Mucosa of gallbladder (tissue), 1 donor: ENCODE data around the gene SNAPC4. TPM values are rescaled to one million over a fixed set of nuclear protein-coding genes. Genes with fewer than 3 reads are reported as not detected.
"Not testable (repeated sequence)": the region's sequence is repeated elsewhere in the genome, so short reads cannot be mapped to it uniquely, and the experiment has no call there.

Experiments used
- DNase-seq: peaks from one replicate; pipeline ENCODE4 v3.0.0-alpha.2; 2020; ENCODE audit warnings: low spot score
- total RNA-seq: library from RNA; stranded (reverse); gene quantifications from one replicate; pipeline ENCODE4 v1.2.1, GENCODE V29; 2021
- donor health status: DM: no; HTN: no; CAD: no.

SNAPC4 gene
- total RNA-seq, 1 donor from 2014 or later: 9.1 TPM

GRCh38 chr9:136358016-136358415 lies 42.0 kb downstream of the SNAPC4 start:
- DNase-seq: no peak

- DNase-seq: no peak
Measured at GRCh38 chr9:136357202-136357725, 42.7 kb downstream of the SNAPC4 start.

- DNase-seq: no peak
Measured at GRCh38 chr9:136355616-136356557, 44.1 kb downstream of the SNAPC4 start.

DNA sequence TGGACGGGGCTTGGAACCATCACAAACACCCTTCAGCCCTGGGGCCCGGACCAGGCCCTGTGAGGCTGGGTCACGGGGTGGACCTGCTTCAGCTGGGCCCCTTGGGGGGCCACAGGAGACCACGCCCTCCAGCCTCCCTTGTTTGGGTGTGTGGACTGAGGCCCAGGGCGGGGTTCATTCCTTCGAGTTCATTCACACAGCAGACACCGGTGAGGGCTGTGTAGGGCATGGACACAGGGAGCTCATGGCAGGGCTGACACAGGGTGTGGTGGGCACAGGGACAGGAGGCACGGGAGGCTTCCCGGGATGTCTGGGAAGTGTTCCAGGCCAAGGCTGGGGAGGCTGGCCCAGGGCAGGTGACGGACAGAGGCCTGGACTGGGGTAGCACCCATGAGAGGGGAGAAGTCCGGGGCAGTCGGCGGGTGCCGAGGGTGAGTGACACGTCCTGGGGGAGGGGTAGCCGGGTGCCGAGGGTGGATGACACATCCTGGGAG lies 45.3 kb downstream of the SNAPC4 start:
- DNase-seq: peak; percentile 46

DNA sequence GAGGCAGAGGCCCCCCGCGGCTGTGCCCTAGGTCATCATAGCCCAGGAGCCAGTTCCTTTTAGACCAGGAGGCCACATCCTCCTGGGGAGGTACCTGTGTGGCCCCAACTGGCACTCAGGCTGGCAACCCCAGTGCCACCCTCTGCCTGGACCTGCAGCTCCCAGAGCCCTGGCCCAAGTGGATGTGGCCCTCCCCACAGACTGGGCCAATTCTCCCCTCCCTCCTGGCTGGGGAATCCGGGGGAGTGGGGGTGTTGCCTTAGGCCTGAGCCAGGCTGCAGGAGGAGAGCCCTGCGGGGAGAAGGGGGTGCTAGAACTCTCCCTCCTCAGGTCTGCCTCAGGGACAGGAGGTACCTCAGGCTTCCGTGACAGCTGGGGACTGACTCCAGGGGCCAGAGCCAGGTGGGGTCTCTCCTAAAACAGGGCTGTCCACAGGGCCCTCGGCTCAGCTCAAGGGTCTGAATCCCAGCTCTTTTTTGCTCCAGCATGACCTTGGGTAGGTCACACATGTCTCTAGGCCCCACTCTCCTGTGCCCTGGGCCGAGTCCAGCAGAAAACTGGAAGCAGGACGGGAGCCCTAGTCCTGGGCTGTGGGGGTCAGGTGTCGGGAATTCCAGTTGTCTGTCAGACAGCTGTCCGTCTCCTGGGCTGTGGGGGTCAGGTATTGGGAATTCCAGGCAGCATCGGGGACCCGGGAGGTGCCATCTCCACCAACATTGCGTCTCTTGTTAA lies 46.0 kb downstream of the SNAPC4 start:
- no peak for DNase-seq

DNA sequence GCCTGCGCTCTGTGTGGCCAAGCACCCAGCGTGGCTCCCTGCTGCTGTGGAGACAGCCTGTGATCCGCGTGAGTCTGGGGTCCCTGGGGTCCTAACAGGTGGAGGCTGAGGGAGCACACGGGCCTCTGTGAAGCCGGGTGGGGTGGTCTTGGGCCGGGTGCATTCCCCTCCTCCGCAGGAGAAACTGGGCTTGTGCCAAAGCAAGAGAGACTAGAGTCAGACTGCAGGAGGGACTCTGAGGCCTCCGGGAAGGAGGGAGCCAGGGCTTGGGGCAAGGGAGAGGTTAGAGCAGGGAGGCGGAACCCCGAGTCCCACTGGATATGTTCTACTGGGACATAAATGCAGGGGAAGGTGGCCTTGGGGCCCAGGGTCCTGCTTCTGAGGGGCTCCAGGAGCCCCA lies 46.9 kb downstream of the SNAPC4 start:
- no peak for DNase-seq

DNA sequence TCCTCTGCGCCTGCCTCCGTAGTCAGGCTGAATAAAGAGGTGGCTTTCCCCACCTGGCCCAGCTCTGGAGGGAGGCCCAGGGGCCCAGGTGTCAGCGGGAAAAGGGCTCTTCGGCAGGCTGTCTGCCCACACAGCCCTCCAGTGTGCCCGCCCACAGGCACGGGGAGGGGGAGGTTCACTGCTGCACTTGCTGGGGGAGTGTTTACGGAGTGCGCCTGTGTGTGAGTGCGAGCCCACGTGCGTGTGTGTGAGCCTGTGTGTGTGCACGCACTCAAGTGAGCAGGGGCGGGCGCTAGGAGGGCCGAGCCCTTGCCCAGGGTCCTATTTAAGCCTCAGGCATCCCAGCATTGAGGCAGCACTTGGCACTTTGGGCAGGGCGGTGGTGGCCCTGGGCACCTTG lies 47.3 kb downstream of the SNAPC4 start:
- no peak for DNase-seq

DNA sequence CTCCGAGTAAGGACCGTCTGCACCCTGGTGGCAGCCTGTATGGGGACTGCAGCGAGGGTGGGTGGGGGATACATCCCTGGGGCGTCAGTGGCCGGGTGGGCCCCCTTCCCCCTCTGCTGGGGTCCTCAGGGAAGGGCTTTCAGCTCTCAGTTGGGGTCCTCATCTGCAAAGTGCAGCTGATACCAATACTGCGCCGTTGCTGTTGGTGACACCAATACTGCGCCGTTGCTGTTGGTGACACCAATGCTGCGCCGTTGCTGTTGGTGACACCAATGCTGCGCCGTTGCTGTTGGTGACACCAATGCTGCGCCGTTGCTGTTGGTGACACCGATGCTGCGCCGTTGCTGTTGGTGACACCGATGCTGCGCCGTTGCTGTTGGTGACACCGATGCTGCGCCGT lies 48.1 kb downstream of the SNAPC4 start:
- DNase-seq: not testable (repeated sequence)

DNA sequence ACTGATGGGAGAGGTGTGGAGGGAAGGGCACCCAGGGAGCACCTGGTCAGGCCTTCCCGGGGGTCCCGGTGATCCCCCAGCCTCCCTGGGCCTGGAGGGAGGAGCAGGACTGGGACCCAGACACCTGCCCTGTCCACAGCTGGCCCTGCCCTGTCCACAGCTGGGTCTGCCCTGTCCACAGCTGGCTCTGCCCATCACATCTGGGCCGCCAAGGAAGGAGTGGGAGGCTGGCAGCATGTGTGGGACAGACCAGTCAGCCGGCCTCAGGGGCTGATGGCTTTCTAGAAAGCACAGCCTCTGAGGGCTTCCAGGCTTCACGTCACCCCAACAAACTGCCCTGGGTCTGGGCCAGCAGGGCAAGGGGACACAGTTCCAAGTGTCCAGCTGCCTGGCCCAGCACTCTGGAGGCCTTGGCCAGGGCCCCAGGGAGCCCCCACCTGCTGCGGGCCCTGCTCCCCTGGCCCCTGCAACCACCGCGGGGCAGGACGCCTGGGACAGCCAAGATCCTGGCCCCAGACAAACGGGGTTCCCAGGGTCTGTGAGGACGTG lies 48.6 kb downstream of the SNAPC4 start:
- DNase-seq: no peak

Other genes with a start within 250 kb of the SNAPC4 start
- gene LHX3, start 195.0 kb downstream of the SNAPC4 start, total RNA-seq: not detected
- gene QSOX2, start 154.4 kb downstream of the SNAPC4 start, total RNA-seq: 8.4 TPM
- 1.8 TPM for gene CCDC187, start 96.1 kb downstream of the SNAPC4 start, total RNA-seq
- 24.6 TPM for gene GPSM1, start 72.6 kb downstream of the SNAPC4 start, total RNA-seq
- 16.4 TPM for gene DNLZ, start 36.4 kb downstream of the SNAPC4 start, total RNA-seq
- 8.2 TPM for gene CARD9, start 26.5 kb downstream of the SNAPC4 start, total RNA-seq
- gene ENTR1, start 10.4 kb upstream of the SNAPC4 start, total RNA-seq: 38.8 TPM
- gene PMPCA, start 10.5 kb upstream of the SNAPC4 start, total RNA-seq: 41.2 TPM
- gene INPP5E, start 39.7 kb upstream of the SNAPC4 start, total RNA-seq: 18.7 TPM
- gene SEC16A, start 82.9 kb upstream of the SNAPC4 start, total RNA-seq: 78.4 TPM
- gene NOTCH1, start 145.9 kb upstream of the SNAPC4 start, total RNA-seq: 51.6 TPM